ENCODE measurements around the gene GPALPP1.

- TF ChIP-seq POLR2A (IDR thresholded peaks at IDR 0.05) = no peak
- no peak for TF ChIP-seq CTCF (IDR thresholded peaks at IDR 0.05)
Observed at GRCh38 chr13:45042539-45042938, 53.2 kb downstream of the GPALPP1 start.

Measured in thyroid gland (tissue), 4 donors.